Activated T-cell treated with anti-CD3 and anti-CD28 coated beads for 1 hour (primary cell): ENCODE data around the gene HLF.

Experiments used
- DNase-seq: peaks from one replicate; pipeline ENCODE4 v3.0.0-alpha.2; 2020; ENCODE audit warnings: low read depth

Gene HLF

GRCh38 chr17:55254375-55254774, 10.4 kb upstream of the HLF start:
- DNase-seq: no peak

- DNase-seq: no peak
Observed at GRCh38 chr17:55258578-55259135, 6.1 kb upstream of the HLF start.

GRCh38 chr17:55259684-55260111, 5.1 kb upstream of the HLF start:
- no peak for DNase-seq

- no peak for DNase-seq
Observed at GRCh38 chr17:55261311-55261710, 3.4 kb upstream of the HLF start.

- DNase-seq: no peak
Observed at GRCh38 chr17:55263569-55264277, 1.0 kb upstream of the HLF start.

GRCh38 chr17:55264278-55264644, 499 bp upstream of the HLF start:
- DNase-seq: no peak

- DNase-seq: no peak
Observed at GRCh38 chr17:55265311-55266021, 706 bp downstream of the HLF start.

GRCh38 chr17:55266051-55266957, 1.5 kb downstream of the HLF start:
- DNase-seq: no peak

- no peak for DNase-seq
Observed at GRCh38 chr17:55266958-55267688, 2.4 kb downstream of the HLF start.

GRCh38 chr17:55267777-55268648, 3.3 kb downstream of the HLF start:
- no peak for DNase-seq

GRCh38 chr17:55268649-55269480, 4.1 kb downstream of the HLF start:
- DNase-seq: no peak

GRCh38 chr17:55269894-55270293, 5.1 kb downstream of the HLF start:
- no peak for DNase-seq

GRCh38 chr17:55271223-55271571, 6.4 kb downstream of the HLF start:
- no peak for DNase-seq

GRCh38 chr17:55271958-55272710, 7.4 kb downstream of the HLF start:
- no peak for DNase-seq

- DNase-seq: no peak
Observed at GRCh38 chr17:55272711-55273578, 8.2 kb downstream of the HLF start.

GRCh38 chr17:55273579-55274354, 9.0 kb downstream of the HLF start:
- DNase-seq: no peak
